SU-DHL-6 (cell line): ENCODE measurements around the gene ARNT2.

Experiments
- EZH2phosphoT487 ChIP-seq: fragments of 200-600 bp; sonication (generic), shearing (Covaris generic); conservative IDR thresholded peaks from 2 replicates; pipeline ENCODE4 v1.6.1; 2018; ENCODE audit warnings: mild to moderate bottlenecking, antibody characterized with exemption, low read length, moderate library complexity, mixed read lengths
- TF ChIP-seq, protein P1 (sequence below): fragments of 200-600 bp; sonication (generic); IDR thresholded peaks from one replicate; pipeline ENCODE4 v1.5.1; 2017; ENCODE audit warnings: antibody characterized with exemption, mild to moderate bottlenecking, low read length, moderate library complexity; ENCODE audit not compliant: insufficient read depth, poor library complexity, severe bottlenecking

DNA sequence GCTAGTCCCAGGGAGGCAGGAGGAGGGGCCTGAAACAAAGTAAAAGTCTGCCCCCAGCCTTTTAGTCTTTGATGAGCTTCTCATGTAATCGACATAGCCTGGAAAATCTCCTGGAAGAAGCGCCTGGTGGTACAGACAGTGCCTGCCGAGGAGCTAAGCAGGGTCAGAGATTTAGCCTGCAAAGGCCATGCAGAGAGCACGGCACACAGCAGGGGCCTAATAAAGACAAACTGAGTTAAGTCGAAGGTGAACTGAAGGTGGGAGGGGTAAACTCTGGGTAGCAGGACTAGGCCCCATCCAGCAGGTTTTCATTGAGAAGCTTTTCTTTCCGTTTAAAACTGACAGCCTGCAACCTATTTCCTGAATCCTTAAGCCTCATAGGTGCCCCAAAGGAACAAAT is 175.4 kb downstream of the ARNT2 start:
- TF ChIP-seq, protein P1, sequence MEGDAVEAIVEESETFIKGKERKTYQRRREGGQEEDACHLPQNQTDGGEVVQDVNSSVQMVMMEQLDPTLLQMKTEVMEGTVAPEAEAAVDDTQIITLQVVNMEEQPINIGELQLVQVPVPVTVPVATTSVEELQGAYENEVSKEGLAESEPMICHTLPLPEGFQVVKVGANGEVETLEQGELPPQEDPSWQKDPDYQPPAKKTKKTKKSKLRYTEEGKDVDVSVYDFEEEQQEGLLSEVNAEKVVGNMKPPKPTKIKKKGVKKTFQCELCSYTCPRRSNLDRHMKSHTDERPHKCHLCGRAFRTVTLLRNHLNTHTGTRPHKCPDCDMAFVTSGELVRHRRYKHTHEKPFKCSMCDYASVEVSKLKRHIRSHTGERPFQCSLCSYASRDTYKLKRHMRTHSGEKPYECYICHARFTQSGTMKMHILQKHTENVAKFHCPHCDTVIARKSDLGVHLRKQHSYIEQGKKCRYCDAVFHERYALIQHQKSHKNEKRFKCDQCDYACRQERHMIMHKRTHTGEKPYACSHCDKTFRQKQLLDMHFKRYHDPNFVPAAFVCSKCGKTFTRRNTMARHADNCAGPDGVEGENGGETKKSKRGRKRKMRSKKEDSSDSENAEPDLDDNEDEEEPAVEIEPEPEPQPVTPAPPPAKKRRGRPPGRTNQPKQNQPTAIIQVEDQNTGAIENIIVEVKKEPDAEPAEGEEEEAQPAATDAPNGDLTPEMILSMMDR, result no peak
- TF ChIP-seq EZH2phosphoT487, result no peak
